Activated effector memory CD4-positive, alpha-beta T cell treated with anti-CD3 and anti-CD28 coated beads, Interleukin-2, amount 50 U/mL, for 16 hours (primary cell): ENCODE data around the gene KLHL15.
"Not testable (repeated sequence)": the region's sequence is repeated elsewhere in the genome, so short reads cannot be mapped to it uniquely, and the experiment has no call there.

Source experiments
- DNase-seq: peaks from one replicate; pipeline ENCODE4 v3.0.0-alpha.2; 2020

Gene KLHL15

GRCh38 chrX:24027086-24027485 is at the start of gene KLHL15:
Gene KLHL15, minus strand, starts transcription at chrX:24027186. Its CDS starts 20,493 bp downstream, at chrX:24006693.
- DNase-seq, result no peak

- no peak for DNase-seq
Measured at GRCh38 chrX:24069877-24070276, 42.9 kb upstream of the KLHL15 start.

GRCh38 chrX:24063488-24063887 is 36.5 kb upstream of the KLHL15 start:
- DNase-seq, result no peak

- DNase-seq, result no peak
Measured at GRCh38 chrX:24055043-24055356, 28.0 kb upstream of the KLHL15 start.

- DNase-seq, result peak; percentile 93
Measured at GRCh38 chrX:24054182-24055042, 27.4 kb upstream of the KLHL15 start, which contains the start of gene EIF2S3. Gene EIF2S3, plus strand, starts transcription at chrX:24054956. Its CDS starts 13 bp downstream, at chrX:24054969.

GRCh38 chrX:24050522-24051318 is 23.7 kb upstream of the KLHL15 start:
- DNase-seq, result not testable (repeated sequence)

GRCh38 chrX:24049643-24050042 is 22.7 kb upstream of the KLHL15 start:
- DNase-seq, result not testable (repeated sequence)

GRCh38 chrX:24046060-24046459 is 19.1 kb upstream of the KLHL15 start:
- not testable (repeated sequence) for DNase-seq

- no peak for DNase-seq
Measured at GRCh38 chrX:24037729-24038128, 10.7 kb upstream of the KLHL15 start.

GRCh38 chrX:24034485-24034884 is 7.5 kb upstream of the KLHL15 start:
- no peak for DNase-seq

GRCh38 chrX:24030597-24030996 is 3.6 kb upstream of the KLHL15 start:
- no peak for DNase-seq

GRCh38 chrX:24027985-24028384 is 999 bp upstream of the KLHL15 start:
- DNase-seq, result no peak

- no peak for DNase-seq
Measured at GRCh38 chrX:24026432-24026831, 554 bp downstream of the KLHL15 start.

- DNase-seq, result no peak
Measured at GRCh38 chrX:24025741-24026403, 1.1 kb downstream of the KLHL15 start.

GRCh38 chrX:24024819-24025740 is 1.9 kb downstream of the KLHL15 start:
- peak; percentile 90 for DNase-seq

GRCh38 chrX:24023972-24024669 is 2.9 kb downstream of the KLHL15 start:
- DNase-seq, result no peak

GRCh38 chrX:24023544-24023943 is 3.4 kb downstream of the KLHL15 start:
- DNase-seq, result no peak

- DNase-seq, result no peak
Measured at GRCh38 chrX:24020306-24020876, 6.6 kb downstream of the KLHL15 start.

- no peak for DNase-seq
Measured at GRCh38 chrX:24019448-24019847, 7.5 kb downstream of the KLHL15 start.

GRCh38 chrX:24018809-24019208 is 8.2 kb downstream of the KLHL15 start:
- DNase-seq, result no peak

GRCh38 chrX:24017674-24018073 is 9.3 kb downstream of the KLHL15 start:
- DNase-seq, result no peak
